IMR-90 (cell line): ENCODE measurements around the gene LDLRAD3.

ENCODE experiments used
- BHLHE40 ChIP-seq: fragments of 150-350 bp; IDR thresholded peaks from 2 replicates; pipeline ENCODE4 v1.6.1; 2016; ENCODE audit warnings: mild to moderate bottlenecking, low read depth, low read length
- CEBPB ChIP-seq: IDR thresholded peaks from 2 replicates; pipeline ENCODE4 v1.6.1; 2012; ENCODE audit warnings: low read depth, low read length, improper control_type of control experiment
- FOS ChIP-seq: fragments of 150-350 bp; IDR thresholded peaks from 2 replicates; pipeline ENCODE4 v1.6.1; 2016; ENCODE audit warnings: low read depth, low read length
- MAZ ChIP-seq: IDR thresholded peaks from 2 replicates; pipeline ENCODE4 v1.6.1; 2012; ENCODE audit warnings: low read depth, mild to moderate bottlenecking, low read length, improper control_type of control experiment, moderate library complexity, borderline replicate concordance
- POLR2A ChIP-seq: IDR thresholded peaks from 2 replicates; pipeline ENCODE4 v1.6.1; 2012; ENCODE audit warnings: mild to moderate bottlenecking, low read depth, low read length
- RAD21 ChIP-seq: IDR thresholded peaks from 2 replicates; pipeline ENCODE4 v1.6.1; 2012; ENCODE audit warnings: low read length, improper control_type of control experiment
- RCOR1 ChIP-seq: IDR thresholded peaks from 2 replicates; pipeline ENCODE4 v1.6.1; 2012; ENCODE audit warnings: mild to moderate bottlenecking, low read length, improper control_type of control experiment; ENCODE audit not compliant: insufficient replicate concordance
- RFX5 ChIP-seq: IDR thresholded peaks from 2 replicates; pipeline ENCODE4 v1.8.0; 2012; ENCODE audit warnings: low read depth, mild to moderate bottlenecking, low read length, moderate library complexity
- SMC3 ChIP-seq: fragments of 150-350 bp; IDR thresholded peaks from 2 replicates; pipeline ENCODE4 v1.6.1; 2016; ENCODE audit warnings: low read depth, mild to moderate bottlenecking, antibody characterized with exemption, low read length, moderate library complexity
- TF ChIP-seq, protein P1 (sequence below): conservative IDR thresholded peaks from 2 replicates; pipeline ENCODE4 v1.5.1; 2012; ENCODE audit warnings: mild to moderate bottlenecking, low read depth, low read length, improper control_type of control experiment
- TF ChIP-seq, protein P2 (sequence below): fragments of 150-350 bp; IDR thresholded peaks from 2 replicates; pipeline ENCODE4 v1.6.1; 2017; ENCODE audit warnings: mild to moderate bottlenecking, antibody characterized with exemption, low read length, low read depth

DNA sequence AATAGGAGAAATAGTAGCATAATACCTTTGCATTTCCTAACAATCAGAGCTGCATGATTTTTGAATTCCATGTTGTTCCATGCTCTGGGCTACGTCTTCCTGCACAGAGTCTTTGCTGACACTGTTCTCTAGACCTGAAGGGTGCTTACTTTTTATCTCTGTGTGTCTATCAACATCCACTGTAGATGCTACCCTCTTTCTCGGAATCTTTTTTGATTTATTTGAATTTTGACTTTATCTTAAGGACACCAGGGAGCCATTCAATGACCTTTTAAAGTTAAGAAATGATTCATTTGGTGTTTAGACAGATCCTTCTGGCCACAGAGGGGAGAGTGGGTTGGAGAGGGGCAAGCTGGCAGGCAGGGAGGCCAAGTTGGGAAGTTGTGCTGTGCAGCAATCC, 90.1 kb downstream of the LDLRAD3 start:
- no peak for TF ChIP-seq FOS
- no peak for TF ChIP-seq MAZ
- TF ChIP-seq RAD21: no peak
- TF ChIP-seq POLR2A: no peak
- TF ChIP-seq, protein P1, sequence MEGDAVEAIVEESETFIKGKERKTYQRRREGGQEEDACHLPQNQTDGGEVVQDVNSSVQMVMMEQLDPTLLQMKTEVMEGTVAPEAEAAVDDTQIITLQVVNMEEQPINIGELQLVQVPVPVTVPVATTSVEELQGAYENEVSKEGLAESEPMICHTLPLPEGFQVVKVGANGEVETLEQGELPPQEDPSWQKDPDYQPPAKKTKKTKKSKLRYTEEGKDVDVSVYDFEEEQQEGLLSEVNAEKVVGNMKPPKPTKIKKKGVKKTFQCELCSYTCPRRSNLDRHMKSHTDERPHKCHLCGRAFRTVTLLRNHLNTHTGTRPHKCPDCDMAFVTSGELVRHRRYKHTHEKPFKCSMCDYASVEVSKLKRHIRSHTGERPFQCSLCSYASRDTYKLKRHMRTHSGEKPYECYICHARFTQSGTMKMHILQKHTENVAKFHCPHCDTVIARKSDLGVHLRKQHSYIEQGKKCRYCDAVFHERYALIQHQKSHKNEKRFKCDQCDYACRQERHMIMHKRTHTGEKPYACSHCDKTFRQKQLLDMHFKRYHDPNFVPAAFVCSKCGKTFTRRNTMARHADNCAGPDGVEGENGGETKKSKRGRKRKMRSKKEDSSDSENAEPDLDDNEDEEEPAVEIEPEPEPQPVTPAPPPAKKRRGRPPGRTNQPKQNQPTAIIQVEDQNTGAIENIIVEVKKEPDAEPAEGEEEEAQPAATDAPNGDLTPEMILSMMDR: no peak
- no peak for TF ChIP-seq RFX5
- TF ChIP-seq RCOR1: no peak
- TF ChIP-seq SMC3: no peak
- no peak for TF ChIP-seq BHLHE40
- TF ChIP-seq, protein P2, sequence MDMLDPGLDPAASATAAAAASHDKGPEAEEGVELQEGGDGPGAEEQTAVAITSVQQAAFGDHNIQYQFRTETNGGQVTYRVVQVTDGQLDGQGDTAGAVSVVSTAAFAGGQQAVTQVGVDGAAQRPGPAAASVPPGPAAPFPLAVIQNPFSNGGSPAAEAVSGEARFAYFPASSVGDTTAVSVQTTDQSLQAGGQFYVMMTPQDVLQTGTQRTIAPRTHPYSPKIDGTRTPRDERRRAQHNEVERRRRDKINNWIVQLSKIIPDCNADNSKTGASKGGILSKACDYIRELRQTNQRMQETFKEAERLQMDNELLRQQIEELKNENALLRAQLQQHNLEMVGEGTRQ: no peak
- no peak for TF ChIP-seq CEBPB
